Stomach (tissue), 9 donors: ENCODE results near the gene ROBO2. TPM values are rescaled to one million over a fixed set of nuclear protein-coding genes. Genes with fewer than 3 reads are reported as not detected.

Experiments
- DNase-seq, 2 donors: peaks; one replicate each; pipeline versions ENCODE4 v3.0.0 to v3.0.0-alpha.2; 2013 to 2019
- H3K27ac ChIP-seq, 5 donors: fragments of 200-600 bp in 4 of 5; sonication (generic) in 4 of 5; one replicate each; pipeline ENCODE4 v1.5.1; 2013 to 2019; ENCODE audit warnings: mild to moderate bottlenecking in 1 of 5, moderate library complexity in 1 of 5
- H3K27me3 ChIP-seq, 3 donors: fragments of 200-600 bp; sonication (generic); one replicate each; pipeline ENCODE4 v1.5.1; 2017 to 2019; ENCODE audit warnings: mixed run types in 1 of 3
- H3K36me3 ChIP-seq, 4 donors: fragments of 200-600 bp; sonication (generic); 1 replicate in 3 of 4; 2 replicates in 1 of 4; pipeline ENCODE4 v1.5.1; 2016 to 2019
- H3K4me1 ChIP-seq, 4 donors: fragments of 200-600 bp; sonication (generic); one replicate each; pipeline ENCODE4 v1.5.1; 2016 to 2019
- H3K4me3 ChIP-seq, 4 donors: fragments of 200-600 bp; sonication (generic) in 3 of 4; one replicate each; pipeline ENCODE4 v1.5.1; 2016 to 2019; ENCODE audit warnings: mild to moderate bottlenecking in 1 of 4
- H3K9me3 ChIP-seq, 4 donors: fragments of 200-600 bp; sonication (generic); one replicate each; pipeline ENCODE4 v1.5.1; 2016 to 2019
- CTCF ChIP-seq, 7 experiments: fragments of 450-650 bp in 4 of 7; fragments of 200-600 bp in 3 of 7; sonication (generic) in 3 of 7; IDR thresholded peaks; one replicate each; pipeline ENCODE4 v1.5.1; 2016 to 2019; ENCODE audit warnings: antibody characterized with exemption in 7 of 7, control low read depth in 2 of 7, mild to moderate bottlenecking in 1 of 7
- EP300 ChIP-seq: sonication (generic); formaldehyde crosslinking; IDR thresholded peaks from one replicate; pipeline ENCODE4 v1.6.1; 2017; ENCODE audit warnings: antibody characterized with exemption
- POLR2A ChIP-seq, 4 donors: fragments of 450-650 bp; IDR thresholded peaks; one replicate each; pipeline ENCODE4 v1.6.1; 2016; ENCODE audit warnings: antibody characterized with exemption in 4 of 4, control low read depth in 2 of 4, mild to moderate bottlenecking in 1 of 4, moderate library complexity in 1 of 4
- POLR2AphosphoS5 ChIP-seq, 3 donors: sonication (generic); formaldehyde crosslinking; IDR thresholded peaks; one replicate each; pipeline ENCODE4 v1.6.1; 2016; ENCODE audit warnings: antibody characterized with exemption in 3 of 3
- WGBS, 5 donors: extraction: QIAGEN DNeasy Blood & Tissue Kit in 3 of 5; methylation state at CpG; one replicate each; pipeline versions ENCODE4 v1.1.5 to v1.1.7; 2013 to 2018; 5-methylcytosine and 5-hydroxymethylcytosine counted together
- intact Hi-C: fragments of 100-400 bp; cut with DNase I; formaldehyde crosslinking; loops from one replicate; pipeline ENCODE4 v1.15.1; 2023; ENCODE audit warnings: low total_unique reads
- polyA plus RNA-seq, 3 donors: library from polyadenylated mRNA; stranded (reverse); fragments of 200-250 nt; gene quantifications; one replicate each; pipeline ENCODE4 v1.2.3, GENCODE V29; 2013
- total RNA-seq, 5 donors: library from RNA; depleted of rRNA; stranded (reverse); fragments of >200 nt; gene quantifications; one replicate each; pipeline versions ENCODE4 v1.1.0 to v1.2.3, GENCODE V29; 2014 to 2016
- donor health status: healthy with polysubstance abuse.
- donor health status: Bipolar disorder and iron deficiency.
- donor health status: healthy.

ROBO2 gene
- total and polyA plus RNA-seq, 8 donors = 0.25 to 11.4 (median 0.45) TPM; not detected in 2

DNA sequence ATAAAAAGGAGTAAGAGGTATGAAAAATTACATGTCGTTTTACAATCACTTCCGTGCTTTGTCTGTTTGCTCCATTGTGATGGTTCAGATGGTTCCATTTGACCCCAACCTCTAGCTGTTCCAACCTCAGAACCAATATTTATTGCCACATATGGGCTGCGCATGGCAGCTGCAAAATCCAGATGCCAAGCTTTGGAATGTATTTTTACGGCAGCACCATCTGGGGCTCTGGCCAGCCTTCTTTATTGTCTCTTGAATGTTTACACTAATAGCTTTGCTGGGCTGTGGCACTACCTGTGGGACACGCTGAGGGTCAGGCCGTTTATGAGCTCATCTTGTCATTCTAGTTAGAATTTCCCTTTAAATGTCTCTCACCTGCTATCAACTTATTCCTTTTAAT is 219.8 kb downstream of the ROBO2 start:
- Histone ChIP-seq H3K36me3 (no peaks in the 10 kb centered on the region), H3K4me1 (no peaks in the 10 kb centered on the region), H3K9me3 (no peaks in the 10 kb centered on the region), H3K4me3 (no peak overlapping the region), H3K27ac (no peak overlapping the region), H3K27me3 (no peaks in the 10 kb centered on the region)
- 49 to 66% (median 51%) methylated on average over 6 of the region's 6 CpGs for WGBS, 5 donors
- DNase-seq = no peak
- TF ChIP-seq EP300 = no peak
- no peak for TF ChIP-seq CTCF (IDR thresholded peaks at IDR 0.05)
- TF ChIP-seq POLR2A (IDR thresholded peaks at IDR 0.05) = no peak
- TF ChIP-seq POLR2AphosphoS5 (IDR thresholded peaks at IDR 0.05) = no peak
- intact Hi-C loops = loop anchor here (5.0 kb wide), 1 partner anchor 222 kb away; no protein-coding TSS in a partner anchor

DNA sequence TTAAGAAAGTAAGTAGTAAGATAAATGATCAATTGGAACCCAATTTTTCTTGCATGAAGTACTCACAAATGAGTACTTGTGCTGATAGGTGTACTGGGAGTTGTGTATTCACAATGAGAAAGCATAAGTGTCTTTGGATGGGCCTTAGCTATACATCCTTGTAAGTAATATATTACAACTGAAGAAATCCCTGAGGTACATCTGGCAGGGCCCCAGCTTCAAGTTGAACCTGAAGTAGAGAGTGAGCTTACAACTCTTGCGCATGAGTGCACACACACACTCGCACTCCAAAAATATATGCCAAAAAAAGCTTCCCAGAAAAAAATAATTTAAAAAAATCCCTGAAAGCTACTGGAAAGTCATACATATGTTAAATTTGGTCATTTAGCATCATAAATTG is 222.5 kb downstream of the ROBO2 start:
- intact Hi-C loops = no loop called here
- TF ChIP-seq EP300 (no peak), POLR2AphosphoS5 (IDR thresholded peaks at IDR 0.05) (no peak), POLR2A (IDR thresholded peaks at IDR 0.05) (no peak), CTCF (IDR thresholded peaks at IDR 0.05) (no peak)

DNA sequence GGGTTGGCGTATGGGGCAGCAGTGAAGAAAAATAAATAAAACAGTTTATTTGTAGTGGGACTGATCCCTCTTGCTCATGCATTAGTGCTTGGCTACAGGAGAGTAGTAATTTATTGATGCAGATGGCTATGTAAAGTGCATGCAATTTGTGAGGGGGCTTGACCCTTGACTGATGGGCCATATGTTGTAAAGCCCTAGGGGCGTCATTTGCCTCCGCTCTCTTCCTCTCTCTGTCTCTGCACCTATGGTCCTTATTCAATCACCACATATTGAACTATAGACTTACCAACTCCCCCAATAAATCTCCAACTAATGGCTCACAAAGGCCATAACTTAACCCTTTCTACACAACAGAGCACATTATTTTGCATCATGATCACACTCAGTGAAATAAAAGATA is 227.7 kb downstream of the ROBO2 start:
- TF ChIP-seq EP300 (no peak), POLR2AphosphoS5 (IDR thresholded peaks at IDR 0.05) (no peak), POLR2A (IDR thresholded peaks at IDR 0.05) (no peak), CTCF (IDR thresholded peaks at IDR 0.05) (no peak)
- no peaks in the 10 kb centered on the region for H3K36me3 ChIP-seq
- no peak for DNase-seq
- H3K4me1 ChIP-seq = no peaks in the 10 kb centered on the region
- no peak overlapping the region for H3K27ac ChIP-seq
- H3K9me3 ChIP-seq = no peaks in the 10 kb centered on the region
- no peak overlapping the region for H3K4me3 ChIP-seq
- no peaks in the 10 kb centered on the region for H3K27me3 ChIP-seq
- intact Hi-C loops = no loop called here
- 86 to 97% (median 92%) methylated on average over 3 of the region's 3 CpGs for WGBS, 5 donors

More for the DNA sequence above, 222.5 kb downstream of the ROBO2 start:
- Histone ChIP-seq H3K27me3 (no peaks in the 10 kb centered on the region), H3K36me3 (no peaks in the 10 kb centered on the region), H3K9me3 (no peaks in the 10 kb centered on the region), H3K4me1 (no peaks in the 10 kb centered on the region), H3K4me3 (no peak overlapping the region), H3K27ac (no peak overlapping the region)
- DNase-seq = no peak
- 93 to 99% (median 94%) methylated on average over 2 of the region's 2 CpGs for WGBS, 5 donors

DNA sequence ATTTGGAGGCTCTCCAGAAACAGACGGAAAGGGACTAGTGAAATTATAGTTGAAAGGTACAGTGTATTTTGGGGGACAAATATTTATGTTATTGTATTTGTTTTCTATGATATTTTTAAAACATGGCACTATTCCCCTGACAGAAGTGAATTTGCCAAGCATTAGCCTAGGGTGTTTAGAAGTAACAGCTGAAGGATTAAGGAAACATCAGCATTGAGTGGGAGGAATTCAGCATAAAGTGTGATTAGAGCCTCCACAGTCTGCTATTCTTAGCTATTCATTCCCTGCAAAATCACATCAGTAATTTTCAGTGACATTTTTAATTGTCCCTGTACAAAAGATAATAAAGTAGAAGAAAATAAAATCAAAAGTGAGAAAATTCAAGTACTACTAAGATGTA is 231.4 kb downstream of the ROBO2 start:
- no peaks in the 10 kb centered on the region for H3K4me1 ChIP-seq
- no peak for DNase-seq
- H3K27me3 ChIP-seq = no peaks in the 10 kb centered on the region
- H3K9me3 ChIP-seq = no peaks in the 10 kb centered on the region
- no peaks in the 10 kb centered on the region for H3K36me3 ChIP-seq
- no peak for TF ChIP-seq POLR2A (IDR thresholded peaks at IDR 0.05)
- no peak for TF ChIP-seq POLR2AphosphoS5 (IDR thresholded peaks at IDR 0.05)
- TF ChIP-seq CTCF (IDR thresholded peaks at IDR 0.05) = no peak
- no peak for TF ChIP-seq EP300
- no peak overlapping the region for H3K4me3 ChIP-seq
- H3K27ac ChIP-seq = no peak overlapping the region
- intact Hi-C loops = no loop called here
- 25 to 58% (median 45%) methylated on average over 1 of the region's 1 CpG for WGBS, 5 donors
